GM12878 (cell line): ENCODE results near the gene ATP5F1B. TPM values are rescaled to one million over a fixed set of nuclear protein-coding genes. Genes with fewer than 3 reads are reported as not detected.
A peak's percentile ranks its signal among the peaks of the same experiment; 100 is the strongest.

Experiments used
- ATAC-seq: fragments of 200-7000 bp; cut with Tn5 transposase; 3 replicates; pipeline ENCODE4 v1.9.1; 2020; ENCODE audit warnings: mild to moderate bottlenecking, moderate library complexity
- BruUV-seq: library from RNA; stranded (reverse); fragments of 400-500 nt; replicated peaks from 2 replicates; lab custom pipeline; 2021; lab: Mats Ljungman, UMichigan
- CTCF ChIA-PET: fragments of 300-600 bp; sonication (Branson Sonifier 250); formaldehyde crosslinking; extraction: SDS; loops from one replicate; lab custom pipeline; 2021; ENCODE audit warnings: inconsistent platforms; lab: Yijun Ruan, JAX
- POLR2A ChIA-PET: fragments of 350-600 bp; formaldehyde crosslinking; extraction: SDS; loops from one replicate; lab custom pipeline; 2021; ENCODE audit warnings: inconsistent platforms; lab: Charles Lee
- RAD21 ChIA-PET: fragments of 300-600 bp; sonication (Branson Sonifier 250); formaldehyde crosslinking; loops from one replicate; lab custom pipeline; 2023; ENCODE audit warnings: antibody characterized with exemption; ENCODE audit not compliant: unreplicated experiment; lab: Charles Lee
- SMC1A ChIA-PET: fragments of 300-600 bp; sonication (Branson Sonifier 250); formaldehyde crosslinking; loops from one replicate; lab custom pipeline; 2023; ENCODE audit not compliant: unreplicated experiment, uncharacterized antibody; lab: Charles Lee
- DNase-seq: peaks from one replicate; pipeline ENCODE4 v3.0.0-alpha.2; 2011; ENCODE audit warnings: low read depth, low spot score
- FAIRE-seq: peaks from 3 replicates; lab custom pipeline; 2011; peaks lifted over from hg19 to GRCh38; lab: Jason Lieb, UNC
- H2AFZ ChIP-seq: 2 replicates; pipeline ENCODE4 v1.6.0; 2011; ENCODE audit warnings: low read depth, low read length, control low read depth; ENCODE audit not compliant: control insufficient read depth
- H3K27ac ChIP-seq: 2 replicates; pipeline ENCODE4 v1.5.1; 2011; ENCODE audit warnings: control low read depth; ENCODE audit not compliant: control insufficient read depth, insufficient read depth
- H3K27me3 ChIP-seq, 2 experiments: replicated peaks in 1 of 2; 2 replicates each; pipeline versions ENCODE4 v1.6.0 to v1.6.1; 2011; ENCODE audit warnings: low read length in 1 of 2; ENCODE audit not compliant: control insufficient read depth in 2 of 2, insufficient read depth in 2 of 2
- H3K36me3 ChIP-seq, 2 experiments: 2 replicates each; pipeline ENCODE4 v1.5.1; 2011; ENCODE audit warnings: low read length in 1 of 2; ENCODE audit not compliant: control insufficient read depth in 2 of 2, insufficient read depth in 2 of 2
- H3K4me1 ChIP-seq: 2 replicates; pipeline ENCODE4 v1.6.1; 2011; ENCODE audit warnings: mild to moderate bottlenecking, low read length, moderate library complexity, mixed read lengths; ENCODE audit not compliant: control insufficient read depth, insufficient read depth
- H3K4me2 ChIP-seq: 2 replicates; pipeline ENCODE4 v1.6.0; 2011; ENCODE audit warnings: control low read depth; ENCODE audit not compliant: control insufficient read depth, insufficient read depth
- H3K4me3 ChIP-seq: fragments of 200-600 bp; sonication (generic); 2 replicates; pipeline ENCODE4 v1.5.1; 2016
- H3K79me2 ChIP-seq: 2 replicates; pipeline ENCODE4 v1.6.0; 2011; ENCODE audit warnings: low read length; ENCODE audit not compliant: control insufficient read depth, insufficient read depth
- H3K9ac ChIP-seq: 2 replicates; pipeline ENCODE4 v1.8.0; 2011; ENCODE audit warnings: low read length, control low read depth, mixed read lengths; ENCODE audit not compliant: control insufficient read depth, insufficient read depth
- H3K9me3 ChIP-seq: replicated peaks from 3 replicates; pipeline ENCODE4 v1.5.1; 2011; ENCODE audit warnings: mild to moderate bottlenecking, low read length; ENCODE audit not compliant: control insufficient read depth, insufficient read depth
- H4K20me1 ChIP-seq: 2 replicates; pipeline ENCODE4 v1.6.0; 2011; ENCODE audit not compliant: control insufficient read depth, insufficient read depth
- BRCA1 ChIP-seq: IDR thresholded peaks from 2 replicates; pipeline ENCODE4 v1.6.1; 2011; ENCODE audit warnings: low read depth, low read length, improper control_type of control experiment
- HDAC6 ChIP-seq: fragments of 200-600 bp; sonication (generic); IDR thresholded peaks from one replicate; pipeline ENCODE4 v1.8.0; 2017; ENCODE audit warnings: antibody characterized with exemption; ENCODE audit not compliant: unreplicated experiment
- IKZF2 ChIP-seq, 2 experiments: fragments of 450-650 bp; IDR thresholded peaks; 2 replicates each; pipeline ENCODE4 v1.6.1; 2017; ENCODE audit warnings: mild to moderate bottlenecking in 2 of 2, moderate library complexity in 2 of 2
- NFYB ChIP-seq: IDR thresholded peaks from 2 replicates; pipeline ENCODE4 v1.6.1; 2011; ENCODE audit warnings: low read depth, mild to moderate bottlenecking, low read length, improper control_type of control experiment, moderate library complexity; ENCODE audit not compliant: insufficient read depth
- NR2F1 ChIP-seq: fragments of 450-650 bp; conservative IDR thresholded peaks from 2 replicates; pipeline ENCODE4 v1.6.1; 2017; ENCODE audit warnings: mild to moderate bottlenecking
- NRF1 ChIP-seq: conservative IDR thresholded peaks from 2 replicates; pipeline ENCODE4 v1.6.1; 2011; ENCODE audit warnings: mild to moderate bottlenecking, low read depth, low read length, improper control_type of control experiment
- RB1 ChIP-seq: fragments of 450-650 bp; formaldehyde crosslinking; IDR thresholded peaks from 2 replicates; pipeline ENCODE4 v1.6.1; 2017; ENCODE audit warnings: mild to moderate bottlenecking, borderline replicate concordance
- RFX5 ChIP-seq: IDR thresholded peaks from 2 replicates; pipeline ENCODE4 v1.6.1; 2011; ENCODE audit warnings: low read depth, low read length, improper control_type of control experiment
- SIN3A ChIP-seq: IDR thresholded peaks from 2 replicates; pipeline ENCODE4 v1.6.1; 2012; ENCODE audit warnings: low read depth, low read length, improper control_type of control experiment
- SMAD5 ChIP-seq: IDR thresholded peaks from 2 replicates; pipeline ENCODE4 v1.6.1; 2016; ENCODE audit warnings: antibody characterized with exemption, low read depth
- SREBF2 ChIP-seq: IDR thresholded peaks from 2 replicates; pipeline ENCODE4 v1.6.1; 2012; ENCODE audit warnings: mild to moderate bottlenecking, low read length
- SRF ChIP-seq, 2 experiments: IDR thresholded peaks; 2 replicates each; pipeline ENCODE4 v1.6.1; 2011; ENCODE audit warnings: low read depth in 2 of 2, low read length in 2 of 2, mild to moderate bottlenecking in 1 of 2, moderate library complexity in 1 of 2
- TBL1XR1 ChIP-seq: IDR thresholded peaks from 2 replicates; pipeline ENCODE4 v1.6.1; 2012; ENCODE audit warnings: low read depth, low read length, improper control_type of control experiment
- TCF7 ChIP-seq: IDR thresholded peaks from 2 replicates; pipeline ENCODE4 v1.6.1; 2014; ENCODE audit warnings: antibody characterized with exemption, borderline replicate concordance
- WRNIP1 ChIP-seq: IDR thresholded peaks from 2 replicates; pipeline ENCODE4 v1.6.1; 2011; ENCODE audit warnings: low read depth, low read length, improper control_type of control experiment, borderline replicate concordance
- ZNF384 ChIP-seq: IDR thresholded peaks from 2 replicates; pipeline ENCODE4 v1.6.1; 2012; ENCODE audit warnings: low read depth, mild to moderate bottlenecking, low read length, improper control_type of control experiment, borderline replicate concordance
- WGBS: methylation state at CpG from one replicate; pipeline ENCODE4 v1.1.6; 2016; ENCODE audit warnings: low lambda C conversion rate; ENCODE audit not compliant: insufficient replicate concordance, insufficient coverage; ENCODE audit errors: missing lambda C conversion rate; 5-methylcytosine and 5-hydroxymethylcytosine counted together
- in situ Hi-C: fragments of 300-500 bp; cut with MboI; formaldehyde crosslinking; loops from 9 replicates; pipeline ENCODE4 v1.14.3; 2018; ENCODE audit warnings: mixed read lengths
- intact Hi-C: fragments of 100-400 bp; cut with micrococcal nuclease; formaldehyde crosslinking; loops from one replicate; pipeline ENCODE4 v1.14.2; 2022; ENCODE audit not compliant: unreplicated experiment
- polyA plus RNA-seq, 11 experiments: library from polyadenylated mRNA; depleted of rRNA in 4 of 11; unstranded in 6 of 11; stranded (reverse) in 5 of 11; fragments of >200 nt; fragmentation: Nextera tagmentation in 4 of 11; fragmentation: Illumina TruSeq in 1 of 11; extraction: Ambion mirVana in 4 of 11; extraction: Trizol in 1 of 11; gene quantifications; 1 replicate in 1 of 11; 2 replicates in 10 of 11; pipeline versions ENCODE4 v1.2.1 to v1.2.3, GENCODE V29; 2011 to 2016; ENCODE audit warnings: inconsistent platforms in 2 of 11, missing spikeins in 2 of 11, low read depth in 1 of 11
- total RNA-seq, 4 experiments: library from RNA; depleted of rRNA in 3 of 4; stranded (reverse); fragments of >200 nt in 3 of 4; fragmentation: Illumina TruSeq in 1 of 4; extraction: Trizol in 1 of 4; gene quantifications; 2 replicates each; pipeline versions ENCODE4 v1.2.1 to v1.2.3, GENCODE V29; 2013 to 2021
- TF ChIP-seq, protein P1 (sequence below): IDR thresholded peaks from 2 replicates; pipeline ENCODE4 v1.6.1; 2011; ENCODE audit warnings: borderline replicate concordance, low read depth, mild to moderate bottlenecking, moderate library complexity, mixed read lengths, low read length; ENCODE audit not compliant: insufficient read depth; ENCODE audit errors: extremely low read length

Gene ATP5F1B
- total and polyA plus RNA-seq, 10 of the 15 experiments (the other 5 are each of a cell fraction or from before 2014, with no cell fraction given): 671 to 1,908 (median 1,031) TPM

DNA sequence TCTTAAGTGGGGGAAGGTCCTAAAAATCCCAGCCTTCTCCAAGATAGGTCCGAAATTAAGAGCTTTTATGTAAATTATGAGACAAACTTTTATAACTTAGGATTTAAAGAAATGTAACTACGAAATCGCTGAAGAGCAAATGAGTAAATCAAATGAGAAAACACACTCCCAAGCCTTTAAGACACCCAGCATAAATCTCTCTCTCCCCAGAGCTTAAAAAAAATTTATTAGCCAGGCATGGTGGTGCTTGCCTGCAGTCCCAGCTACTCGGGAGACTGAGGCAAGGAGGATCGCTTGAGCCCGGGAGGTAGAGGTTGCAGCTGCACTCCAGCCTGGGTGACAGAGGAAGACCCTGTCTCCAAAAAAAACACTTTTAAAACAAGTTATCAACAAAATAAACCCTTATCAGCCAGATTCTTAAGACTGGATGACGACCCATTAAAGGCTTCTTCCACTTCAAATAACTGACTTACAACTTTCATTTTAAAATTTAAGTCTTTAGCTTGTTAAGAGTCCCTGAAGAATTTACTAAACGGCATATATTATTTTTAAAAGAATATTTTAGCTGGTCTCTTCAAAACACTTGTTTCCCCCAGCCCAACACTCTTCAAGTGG is 39.1 kb upstream of the ATP5F1B start:
- CTCF ChIA-PET: interaction anchor here (0.5 to 6.1 kb wide), 14 partner anchors 12 to 314 kb away, joined by 3 to 58 read pairs (median 4); partner anchors contain the start of gene ATP5F1B

DNA sequence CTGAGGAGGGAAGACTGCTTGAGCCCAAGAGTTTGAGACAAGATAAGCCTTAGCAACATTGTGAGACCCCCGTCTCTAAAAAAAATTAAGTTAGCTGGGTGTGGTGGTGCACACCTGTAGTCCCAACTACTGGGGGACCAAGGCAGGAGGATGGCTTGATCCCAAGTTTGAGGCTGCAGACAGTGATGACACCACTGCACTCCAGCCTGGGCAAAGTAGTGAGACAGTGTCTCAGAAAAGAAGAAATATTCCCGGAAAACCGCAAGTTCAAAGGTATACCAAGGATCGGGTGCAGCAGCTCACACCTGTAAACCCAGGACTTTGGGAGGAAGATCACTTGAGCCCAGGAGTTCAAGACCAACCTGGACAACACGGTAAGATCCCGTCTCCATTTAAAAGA is 36.5 kb upstream of the ATP5F1B start:
- RAD21 ChIA-PET: interaction anchor here (0.6 to 9.0 kb wide), 4 partner anchors 43 to 429 kb away, joined by 3 to 176 read pairs (median 4); partner anchors contain the start of genes BAZ2A, NACA and STAT6
- intact Hi-C loops: no loop called here
- in situ Hi-C loops: no loop called here
- peaks cover 10% of the 10 kb centered on the region for H4K20me1 ChIP-seq
- POLR2A ChIA-PET: interaction anchor here (0.6 to 8.8 kb wide), 12 partner anchors 8 to 517 kb away, joined by 3 to 155 read pairs (median 4); partner anchors contain the start of genes ATP5F1B and STAT2
- H3K9me3 ChIP-seq: no peaks in the 10 kb centered on the region
- no peaks in the 10 kb centered on the region for H3K27me3 ChIP-seq
- FAIRE-seq (no peak), DNase-seq (no peak), ATAC-seq (no peak)
- peak overlapping the region; percentile 26; the same call in 1 of the 2 replicates for H3K9ac ChIP-seq
- H3K4me2 ChIP-seq: peak overlapping the region; percentile 86
- H3K36me3 ChIP-seq: peaks cover 4 to 27% of the 10 kb centered on the region in 2 experiments
- peaks cover 98% of the 10 kb centered on the region for H3K79me2 ChIP-seq
- no peak overlapping the region for H3K27ac ChIP-seq
- SMC1A ChIA-PET: interaction anchor here (1.2 to 1.9 kb wide), 4 partner anchors 19 to 46 kb away, joined by 3 to 9 read pairs (median 4); no protein-coding TSS in a partner anchor
- BruUV-seq: no TSS peak
- H3K4me3 ChIP-seq: peak overlapping the region; percentile 90
- H3K4me1 ChIP-seq: peaks cover 39% of the 10 kb centered on the region
- H2AFZ ChIP-seq: no peak overlapping the region
- CTCF ChIA-PET: interaction anchor here (1.0 to 6.1 kb wide), 4 partner anchors 36 to 46 kb away, joined by 3 to 58 read pairs (median 3); partner anchors contain the start of gene ATP5F1B
- WGBS: 98% methylated on average over 4 of the region's 6 CpGs
- no peak for TF ChIP-seq IKZF2 (IDR thresholded peaks at IDR 0.05)
- TF ChIP-seq HDAC6: no peak
- no peak for TF ChIP-seq RB1
- TF ChIP-seq SMAD5: no peak
- TF ChIP-seq NR2F1: no peak
- TF ChIP-seq, protein P1, sequence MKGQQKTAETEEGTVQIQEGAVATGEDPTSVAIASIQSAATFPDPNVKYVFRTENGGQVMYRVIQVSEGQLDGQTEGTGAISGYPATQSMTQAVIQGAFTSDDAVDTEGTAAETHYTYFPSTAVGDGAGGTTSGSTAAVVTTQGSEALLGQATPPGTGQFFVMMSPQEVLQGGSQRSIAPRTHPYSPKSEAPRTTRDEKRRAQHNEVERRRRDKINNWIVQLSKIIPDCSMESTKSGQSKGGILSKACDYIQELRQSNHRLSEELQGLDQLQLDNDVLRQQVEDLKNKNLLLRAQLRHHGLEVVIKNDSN: no peak
- TF ChIP-seq SRF (IDR thresholded peaks at IDR 0.05; ENCODE audit: low read depth in 2 of 2, low read length in 2 of 2): no peak
- TF ChIP-seq NFYB: no peak
- TF ChIP-seq BRCA1: no peak
- no peak for TF ChIP-seq NRF1
- no peak for TF ChIP-seq TCF7
- TF ChIP-seq WRNIP1: no peak
- TF ChIP-seq RFX5: no peak

More for the DNA sequence above, 39.1 kb upstream of the ATP5F1B start:
- Histone ChIP-seq H3K36me3 (peaks cover 3 to 15% of the 10 kb centered on the region in 2 experiments), H3K4me3 (peak overlapping the region; percentile 90), H3K27ac (peak overlapping the region; percentile 85), H4K20me1 (peaks cover 7% of the 10 kb centered on the region), H3K4me1 (peaks cover 18% of the 10 kb centered on the region), H3K9ac (peak overlapping the region; percentile 43), H2AFZ (no peak overlapping the region), H3K27me3 (no peaks in the 10 kb centered on the region), H3K79me2 (peaks cover 86% of the 10 kb centered on the region), H3K9me3 (no peaks in the 10 kb centered on the region), H3K4me2 (peak overlapping the region; percentile 63)
- RAD21 ChIA-PET: interaction anchor here (0.9 to 9.0 kb wide), 10 partner anchors 9 to 72 kb away, joined by 3 to 176 read pairs (median 4); partner anchors contain the start of genes ATP5F1B, BAZ2A and NACA
- in situ Hi-C loops: no loop called here
- intact Hi-C loops: loop anchor here (2.0 to 5.0 kb wide), 4 partner anchors 56 to 568 kb away; partner anchors contain the start of genes NAB2, RPL41 and ZC3H10
- 1% methylated on average over 8 of the region's 8 CpGs for WGBS
- ATAC-seq: no peak
- POLR2A ChIA-PET: interaction anchor here (0.6 to 8.8 kb wide), 20 partner anchors 10 to 427 kb away, joined by 3 to 155 read pairs (median 5); partner anchors contain the start of genes ATP5F1B, BAZ2A, NACA and STAT6
- SMC1A ChIA-PET: interaction anchor here (0.7 to 3.4 kb wide), 14 partner anchors 11 to 426 kb away, joined by 3 to 28 read pairs (median 6); partner anchors contain the start of genes ATP5F1B, NACA and STAT6
- TSS peak; percentile 33 for BruUV-seq
- FAIRE-seq: no peak
- no peak for DNase-seq
- TF ChIP-seq SIN3A (no peak), RFX5 (no peak), SMAD5 (no peak), TBL1XR1 (0 out of 2 replicates have a peak, but pooled peaks have one; percentile 5), ZNF384 (peak; percentile 42; the same call in 1 of the 2 replicates), SREBF2 (no peak)
